Fibroblast of skin of right quadriceps (primary cell): ENCODE measurements around the gene NKAIN4.

Source experiments
- DNase-seq: peaks from one replicate; pipeline ENCODE4 v3.0.0-alpha.2; 2013

NKAIN4 gene

DNA sequence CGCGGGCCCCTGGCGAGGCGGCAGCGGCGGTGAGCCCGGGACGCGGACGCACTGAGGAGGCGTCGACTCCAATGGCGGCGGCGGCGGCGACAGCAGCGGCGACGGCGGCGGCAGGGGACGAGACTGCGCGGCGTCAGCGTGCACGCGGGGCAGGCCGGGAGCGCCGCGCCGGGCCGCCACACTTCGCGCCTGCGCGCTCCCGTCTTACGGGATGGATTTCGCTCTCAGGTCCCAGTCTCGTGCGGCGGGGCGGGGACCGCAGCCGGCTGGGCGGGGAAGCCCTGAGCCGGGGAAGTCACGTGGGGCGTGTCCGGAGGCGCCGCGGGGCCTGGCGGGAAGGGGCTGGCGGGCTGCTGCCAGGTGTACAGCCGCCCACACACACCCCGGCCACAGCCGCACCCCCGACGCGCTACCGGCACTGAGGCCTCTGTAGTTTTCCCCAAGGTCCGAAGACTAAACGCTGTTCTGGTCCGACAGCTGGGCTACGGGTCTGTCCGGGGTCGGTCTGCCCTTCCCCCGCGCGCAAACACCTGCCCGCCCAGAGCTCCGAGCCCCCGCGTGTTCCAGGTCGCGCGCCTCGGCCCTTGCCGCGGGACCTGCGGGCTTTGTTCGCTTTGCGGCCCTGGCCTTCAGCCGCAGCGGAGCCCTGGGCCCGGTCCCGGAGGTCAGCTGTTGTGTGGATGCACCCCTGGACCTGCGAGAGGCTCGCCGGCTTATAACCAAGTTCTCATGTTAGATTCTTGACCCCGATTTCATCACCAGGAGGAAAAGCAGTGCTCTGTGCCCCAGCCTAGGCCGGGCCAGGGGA is 38.0 kb downstream of the NKAIN4 start, which contains the start of gene YTHDF1:
YTHDF1 (minus strand) TSS at position 91 of the 808 bp plus-strand sequence. CDS start 239 bp downstream, outside the sequence.
- DNase-seq, result peak; percentile 92

GRCh38 chr20:63215101-63216040 is 38.9 kb downstream of the NKAIN4 start:
- DNase-seq, result peak; percentile 32

DNA sequence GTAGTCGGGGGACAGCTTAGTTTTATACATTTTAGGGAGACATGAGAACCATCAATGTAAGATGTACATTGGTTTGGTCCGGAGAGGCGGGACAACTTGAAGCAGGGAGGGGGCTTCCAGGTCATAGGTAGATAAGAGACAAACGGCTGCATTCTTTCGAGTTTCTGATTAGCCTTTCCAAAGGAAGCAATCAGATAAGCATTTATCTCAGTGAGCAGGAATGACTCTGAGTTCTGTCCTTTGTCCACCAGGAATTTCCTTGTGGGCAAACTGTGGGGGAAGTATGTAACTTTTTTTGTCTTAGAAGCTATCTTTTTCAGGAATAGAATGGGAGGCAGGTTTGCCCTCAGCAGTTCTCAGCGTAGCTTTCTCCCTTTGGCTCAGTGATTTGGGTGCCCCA is 39.7 kb downstream of the NKAIN4 start:
- DNase-seq, result no peak

DNA sequence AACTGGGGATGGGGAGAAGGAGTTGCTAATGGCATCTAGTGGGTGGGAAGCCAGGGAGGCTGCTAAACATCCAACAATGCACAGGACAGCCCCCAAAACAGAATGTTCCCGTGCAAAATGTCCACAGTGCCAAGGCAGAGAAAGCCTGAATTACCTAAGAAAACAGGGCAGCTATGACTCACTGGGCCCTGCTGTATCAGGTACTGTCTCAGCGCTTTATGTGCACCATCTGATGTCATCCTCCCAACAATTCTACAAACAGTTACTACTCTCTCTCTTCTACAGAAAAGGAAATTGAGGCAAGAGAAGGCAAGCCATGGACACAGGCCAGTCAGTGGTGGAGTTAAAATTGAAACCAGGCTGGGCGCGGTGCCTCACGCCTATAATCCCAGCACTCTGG is 41.5 kb downstream of the NKAIN4 start:
- DNase-seq, result no peak

- no peak for DNase-seq
These were observed 41.9 kb downstream of the NKAIN4 start for GRCh38 chr20:63212393-63212730.

DNA sequence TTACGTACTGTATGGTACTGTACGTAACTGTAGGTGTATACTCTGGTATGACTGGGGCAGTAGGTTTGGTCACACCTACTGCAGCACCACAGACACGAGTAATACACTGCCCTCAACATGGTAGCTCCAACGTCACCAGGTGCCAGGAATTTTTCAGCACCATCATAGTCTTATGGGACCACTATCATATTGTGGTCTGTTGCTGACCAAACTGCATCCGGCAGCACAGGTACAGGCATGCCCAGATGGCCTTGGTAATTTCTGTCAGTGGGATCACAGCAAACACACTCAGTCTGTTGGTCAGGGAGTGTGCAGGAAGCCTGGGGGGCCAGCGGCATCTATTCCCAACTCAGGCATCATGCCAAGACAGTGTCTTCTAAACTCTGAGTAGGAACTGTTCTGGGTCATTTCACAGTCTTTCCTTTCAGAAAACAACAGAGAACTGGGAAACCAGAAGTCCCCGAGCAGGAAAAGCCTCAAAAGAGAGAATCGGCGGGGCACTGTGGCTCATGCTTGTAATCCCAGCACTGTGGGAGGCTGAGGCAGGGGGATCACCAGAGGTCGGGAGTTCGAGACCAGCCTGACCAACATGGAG is 44.2 kb downstream of the NKAIN4 start:
- no peak for DNase-seq

DNA sequence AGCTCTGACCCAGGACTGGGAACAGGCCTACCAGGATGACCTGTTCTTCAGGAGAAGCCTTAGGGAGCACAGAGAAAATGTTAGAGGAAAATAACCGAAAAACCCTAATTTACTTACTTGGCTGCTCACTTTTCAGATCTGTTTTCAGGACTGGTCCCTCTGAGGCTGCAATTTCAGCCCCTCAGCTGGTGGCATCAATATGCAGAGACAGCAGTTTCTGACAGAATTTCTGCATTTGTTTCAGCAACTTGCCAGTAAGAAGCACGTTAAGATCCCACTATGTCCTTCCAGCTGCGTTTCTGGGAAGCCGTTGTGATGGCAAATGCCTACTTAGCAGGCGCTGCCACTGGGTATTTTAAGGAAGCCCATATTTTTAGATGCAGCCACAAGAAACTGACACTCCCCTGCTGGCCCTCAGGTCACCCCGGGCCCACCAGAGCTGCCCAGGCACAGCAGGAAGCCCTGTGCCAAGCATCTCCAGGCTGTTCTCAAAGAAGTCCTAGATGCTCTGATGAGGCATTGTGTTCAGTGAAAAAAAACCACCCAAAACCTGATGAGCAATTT is 45.8 kb downstream of the NKAIN4 start:
- DNase-seq, result no peak

DNA sequence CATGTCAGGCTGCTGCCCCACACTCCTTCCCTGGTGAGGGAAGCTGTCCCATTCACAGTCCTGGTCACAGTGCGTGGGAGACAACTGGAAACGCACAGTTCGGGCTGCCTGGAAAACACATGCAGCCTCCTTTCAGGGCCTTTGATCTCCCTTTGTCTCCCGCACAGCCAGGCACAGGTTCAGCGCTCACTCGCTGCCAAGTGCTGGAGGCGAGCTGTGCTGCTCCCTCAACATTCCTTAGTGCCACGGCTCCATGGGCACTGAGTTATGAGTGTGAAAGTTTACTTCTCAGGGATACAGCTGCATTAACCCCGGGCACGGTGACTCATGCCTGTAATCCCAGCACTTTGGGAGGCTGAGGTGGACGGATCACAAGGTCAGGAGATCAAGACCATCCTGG is 47.4 kb downstream of the NKAIN4 start:
- no peak for DNase-seq

- DNase-seq, result no peak
These were observed 48.4 kb downstream of the NKAIN4 start for GRCh38 chr20:63205896-63206295.

- no peak for DNase-seq
These were observed 49.9 kb downstream of the NKAIN4 start for GRCh38 chr20:63204362-63204761.

GRCh38 chr20:63202811-63203526 is 51.3 kb downstream of the NKAIN4 start:
- DNase-seq, result no peak

- DNase-seq, result no peak
These were observed 52.2 kb downstream of the NKAIN4 start for GRCh38 chr20:63202021-63202420.

GRCh38 chr20:63198606-63199005 is 55.7 kb downstream of the NKAIN4 start:
- DNase-seq, result no peak

- no peak for DNase-seq
These were observed 57.3 kb downstream of the NKAIN4 start for GRCh38 chr20:63196768-63197470.

- DNase-seq, result no peak
These were observed 59.5 kb downstream of the NKAIN4 start for GRCh38 chr20:63194797-63195173.

DNA sequence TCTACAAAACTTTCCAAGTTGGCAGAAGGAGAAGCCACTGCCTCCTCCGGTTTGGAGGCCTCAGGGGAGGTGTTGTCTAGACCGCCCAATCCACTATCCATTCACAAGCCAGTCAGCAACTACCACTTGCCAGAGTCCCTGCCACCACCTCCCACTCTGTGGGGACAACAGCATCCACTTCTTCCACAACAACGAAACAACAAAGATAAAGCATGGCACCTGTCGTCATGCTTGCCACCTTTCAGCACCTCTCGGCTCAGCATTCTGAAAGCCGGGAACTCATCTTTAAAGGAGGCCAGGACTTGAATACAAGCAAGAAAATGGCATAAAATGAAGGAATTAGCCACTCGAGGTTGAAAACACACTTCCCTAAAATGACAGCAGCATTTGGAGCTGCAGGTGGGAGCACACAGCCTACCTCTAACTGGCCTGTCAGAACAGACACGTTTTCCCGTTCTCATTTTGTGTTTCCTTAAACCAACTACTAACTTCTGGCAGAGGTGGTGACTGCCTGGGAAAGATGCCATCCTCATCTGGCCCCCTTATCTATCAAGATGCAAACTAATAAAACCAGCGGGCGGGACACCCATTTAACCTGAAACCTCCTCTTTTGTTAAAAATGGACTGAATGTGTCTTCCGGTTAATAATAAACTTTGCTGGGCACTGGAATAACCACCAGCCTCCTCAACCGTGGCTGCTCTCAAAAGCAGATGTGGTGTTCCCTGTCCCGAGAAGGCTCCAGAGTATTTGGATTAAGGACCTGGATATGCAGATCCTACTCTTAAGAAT is 60.1 kb downstream of the NKAIN4 start:
- DNase-seq, result no peak

DNA sequence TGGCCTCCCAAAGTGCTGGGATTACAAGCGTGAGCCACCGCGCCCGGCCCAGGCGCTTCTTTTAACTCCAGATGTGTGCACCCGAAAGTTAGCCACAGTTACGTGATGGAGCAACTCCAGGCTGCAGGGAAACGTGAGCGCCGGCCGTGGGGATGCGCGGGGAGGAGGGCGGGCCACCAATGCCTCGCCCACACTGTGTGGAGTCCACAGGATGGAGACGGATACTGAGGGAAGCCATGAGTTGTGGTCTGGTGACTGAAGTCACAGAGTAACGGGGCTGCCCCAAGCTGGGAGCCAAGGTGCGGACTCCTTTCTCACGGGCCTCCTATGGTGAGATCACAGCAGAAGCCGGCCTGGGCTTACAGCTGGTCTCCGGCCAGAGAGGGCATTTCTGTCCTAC is 61.5 kb downstream of the NKAIN4 start:
- no peak for DNase-seq

- DNase-seq, result no peak
These were observed 62.9 kb downstream of the NKAIN4 start for GRCh38 chr20:63191400-63191799.

DNA sequence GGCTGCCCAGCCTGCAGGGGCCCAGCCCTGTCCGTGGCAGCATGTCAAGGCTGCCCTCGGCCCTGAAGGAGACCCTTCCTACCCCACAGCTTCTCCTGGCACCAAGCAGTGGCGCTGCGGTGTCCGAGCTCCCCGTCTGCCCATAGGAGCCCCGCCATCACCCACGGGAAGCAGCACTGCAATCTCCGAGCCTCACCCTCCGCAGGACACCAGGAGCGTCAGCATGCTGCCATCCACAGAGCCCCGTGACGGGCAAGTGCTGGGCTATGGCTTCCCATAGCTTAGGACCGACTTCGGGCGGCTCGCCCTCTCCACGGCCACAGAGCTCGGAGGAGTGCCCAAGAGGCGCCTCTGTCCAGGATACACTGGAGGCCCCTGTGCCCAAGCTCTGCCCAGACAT is 63.4 kb downstream of the NKAIN4 start:
- DNase-seq, result no peak
